Endothelial cell of umbilical vein (primary cell): ENCODE measurements around the gene SEZ6L.

Experiments used
- CTCF ChIP-seq, 2 donors: IDR thresholded peaks; 1 replicate in 1 of 2; 2 replicates in 1 of 2; pipeline ENCODE4 v1.5.1; 2011; ENCODE audit warnings: low read length in 2 of 2, mild to moderate bottlenecking in 2 of 2, moderate library complexity in 2 of 2, control low read depth in 1 of 2, inconsistent platforms in 1 of 2, low read depth in 1 of 2; ENCODE audit not compliant: insufficient read depth in 1 of 2; ENCODE audit errors: extremely low read depth in 1 of 2
- EZH2 ChIP-seq: IDR thresholded peaks from 2 replicates; pipeline ENCODE4 v1.6.1; 2012; ENCODE audit warnings: borderline replicate concordance, low read depth, mild to moderate bottlenecking, moderate library complexity, low read length, inconsistent platforms; ENCODE audit not compliant: severe bottlenecking
- POLR2A ChIP-seq: IDR thresholded peaks from 2 replicates; pipeline ENCODE4 v1.6.1; 2012; ENCODE audit warnings: low read depth, mild to moderate bottlenecking, control low read depth, low read length
- POLR2AphosphoS5 ChIP-seq: IDR thresholded peaks from 2 replicates; pipeline ENCODE4 v1.6.1; 2012; ENCODE audit warnings: low read depth, mild to moderate bottlenecking, control low read depth, low read length, moderate library complexity; ENCODE audit not compliant: insufficient read depth

- no peak for TF ChIP-seq CTCF (IDR thresholded peaks at IDR 0.05; ENCODE audit: extremely low read depth in 1 of 2, insufficient read depth in 1 of 2, low read depth in 1 of 2, low read length in 2 of 2)
- no peak for TF ChIP-seq POLR2A
- no peak for TF ChIP-seq EZH2
- TF ChIP-seq POLR2AphosphoS5, result no peak
These were observed 96.6 kb downstream of the SEZ6L start for GRCh38 chr22:26265909-26266308.
